ENCODE measurements around the gene BARD1. TPM values are rescaled to one million over a fixed set of nuclear protein-coding genes. Genes with fewer than 3 reads are reported as not detected.
"Not testable (repeated sequence)": the region's sequence is repeated elsewhere in the genome, so short reads cannot be mapped to it uniquely, and the experiment has no call there.

Gene BARD1
- total and polyA plus RNA-seq, 8 donors = 11.3 to 20.5 (median 14.1) TPM

DNA sequence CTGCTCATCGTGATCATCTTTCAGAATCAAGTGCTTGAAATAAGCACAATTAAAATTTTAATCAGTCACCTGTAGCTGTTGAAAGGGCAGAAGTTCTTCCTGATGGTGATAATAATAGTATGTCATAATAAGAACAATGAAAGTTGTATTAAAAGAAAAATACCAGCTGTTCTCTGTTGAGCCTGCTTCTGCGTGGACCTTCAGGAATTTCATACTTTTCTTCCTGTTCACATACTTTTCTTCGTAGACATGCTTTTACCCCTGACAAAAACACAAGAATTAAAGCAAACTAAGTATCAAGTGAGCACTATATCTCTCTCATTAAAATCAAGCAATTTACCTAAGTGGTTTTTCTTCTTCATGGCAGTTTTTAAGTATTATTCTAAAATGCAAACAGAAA, 79.2 kb downstream of the BARD1 start:
- H3K27ac ChIP-seq = no peak overlapping the region
- ATAC-seq = no peak
- intact Hi-C loops (cut with DNase I) = no loop called here
- no peaks in the 10 kb centered on the region for H3K9me3 ChIP-seq
- peaks cover 0 to 33% of the 10 kb centered on the region in 2 donors for H3K36me3 ChIP-seq
- DNase-seq = no peak
- H3K27me3 ChIP-seq = no peaks in the 10 kb centered on the region
- TF ChIP-seq, protein P1, sequence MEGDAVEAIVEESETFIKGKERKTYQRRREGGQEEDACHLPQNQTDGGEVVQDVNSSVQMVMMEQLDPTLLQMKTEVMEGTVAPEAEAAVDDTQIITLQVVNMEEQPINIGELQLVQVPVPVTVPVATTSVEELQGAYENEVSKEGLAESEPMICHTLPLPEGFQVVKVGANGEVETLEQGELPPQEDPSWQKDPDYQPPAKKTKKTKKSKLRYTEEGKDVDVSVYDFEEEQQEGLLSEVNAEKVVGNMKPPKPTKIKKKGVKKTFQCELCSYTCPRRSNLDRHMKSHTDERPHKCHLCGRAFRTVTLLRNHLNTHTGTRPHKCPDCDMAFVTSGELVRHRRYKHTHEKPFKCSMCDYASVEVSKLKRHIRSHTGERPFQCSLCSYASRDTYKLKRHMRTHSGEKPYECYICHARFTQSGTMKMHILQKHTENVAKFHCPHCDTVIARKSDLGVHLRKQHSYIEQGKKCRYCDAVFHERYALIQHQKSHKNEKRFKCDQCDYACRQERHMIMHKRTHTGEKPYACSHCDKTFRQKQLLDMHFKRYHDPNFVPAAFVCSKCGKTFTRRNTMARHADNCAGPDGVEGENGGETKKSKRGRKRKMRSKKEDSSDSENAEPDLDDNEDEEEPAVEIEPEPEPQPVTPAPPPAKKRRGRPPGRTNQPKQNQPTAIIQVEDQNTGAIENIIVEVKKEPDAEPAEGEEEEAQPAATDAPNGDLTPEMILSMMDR (IDR thresholded peaks at IDR 0.05) = no peak
- H3K4me3 ChIP-seq = no peak overlapping the region
- H3K4me1 ChIP-seq = no peaks in the 10 kb centered on the region

DNA sequence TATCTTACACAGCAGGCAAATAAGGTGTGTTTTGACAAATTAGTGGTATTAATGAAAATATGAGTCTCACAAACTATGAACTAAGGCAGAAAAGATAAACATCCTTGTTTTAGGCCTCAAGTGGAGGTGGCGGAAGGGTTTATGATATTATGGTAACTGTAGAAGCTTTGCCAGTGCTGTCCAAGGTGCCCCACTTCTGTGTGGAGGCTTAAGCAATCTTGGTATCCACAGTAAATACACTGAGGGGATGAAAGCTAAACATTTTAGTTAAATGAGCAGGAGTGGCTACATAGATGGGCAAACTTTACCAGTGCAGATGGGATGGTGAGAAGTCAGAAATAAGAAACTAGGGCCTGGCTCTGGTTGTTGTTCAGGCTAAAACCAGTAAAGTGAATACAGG, 84.7 kb downstream of the BARD1 start:
- Histone ChIP-seq H3K9me3 (peaks cover 0 to 9% of the 10 kb centered on the region in 2 donors), H3K36me3 (peaks cover 0 to 28% of the 10 kb centered on the region in 2 donors), H3K27ac (no peak overlapping the region), H3K4me1 (no peaks in the 10 kb centered on the region), H3K4me3 (no peak overlapping the region), H3K27me3 (no peaks in the 10 kb centered on the region)
- ATAC-seq = no peak
- intact Hi-C loops (cut with DNase I) = no loop called here
- DNase-seq = no peak
- TF ChIP-seq, protein P1 (IDR thresholded peaks at IDR 0.05) = no peak

DNA sequence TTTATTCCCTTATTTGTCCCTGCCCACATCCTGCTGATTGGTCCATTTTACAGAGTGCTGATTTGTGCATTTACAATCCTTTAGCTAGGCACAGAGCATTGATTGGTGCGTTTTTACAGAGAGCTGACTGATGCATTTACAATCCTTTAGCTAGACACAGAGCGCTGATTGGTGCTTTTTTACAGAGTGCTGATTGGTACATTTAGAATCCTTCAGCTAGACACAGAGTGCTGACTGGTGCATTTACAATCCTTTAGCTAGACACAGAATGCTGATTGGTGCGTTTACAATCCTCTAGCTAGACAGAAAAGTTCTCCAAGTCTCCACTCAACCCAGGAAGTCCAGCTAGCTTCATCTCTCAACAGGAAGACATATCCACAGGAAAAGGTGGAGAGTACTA, 91.6 kb downstream of the BARD1 start:
- H3K4me1 ChIP-seq; ATAC-seq; H3K27me3 ChIP-seq; intact Hi-C loops (cut with DNase I); H3K27ac ChIP-seq; DNase-seq; H3K36me3 ChIP-seq; H3K4me3 ChIP-seq: not testable (repeated sequence)
- peaks cover 0 to 15% of the 10 kb centered on the region in 2 donors for H3K9me3 ChIP-seq

DNA sequence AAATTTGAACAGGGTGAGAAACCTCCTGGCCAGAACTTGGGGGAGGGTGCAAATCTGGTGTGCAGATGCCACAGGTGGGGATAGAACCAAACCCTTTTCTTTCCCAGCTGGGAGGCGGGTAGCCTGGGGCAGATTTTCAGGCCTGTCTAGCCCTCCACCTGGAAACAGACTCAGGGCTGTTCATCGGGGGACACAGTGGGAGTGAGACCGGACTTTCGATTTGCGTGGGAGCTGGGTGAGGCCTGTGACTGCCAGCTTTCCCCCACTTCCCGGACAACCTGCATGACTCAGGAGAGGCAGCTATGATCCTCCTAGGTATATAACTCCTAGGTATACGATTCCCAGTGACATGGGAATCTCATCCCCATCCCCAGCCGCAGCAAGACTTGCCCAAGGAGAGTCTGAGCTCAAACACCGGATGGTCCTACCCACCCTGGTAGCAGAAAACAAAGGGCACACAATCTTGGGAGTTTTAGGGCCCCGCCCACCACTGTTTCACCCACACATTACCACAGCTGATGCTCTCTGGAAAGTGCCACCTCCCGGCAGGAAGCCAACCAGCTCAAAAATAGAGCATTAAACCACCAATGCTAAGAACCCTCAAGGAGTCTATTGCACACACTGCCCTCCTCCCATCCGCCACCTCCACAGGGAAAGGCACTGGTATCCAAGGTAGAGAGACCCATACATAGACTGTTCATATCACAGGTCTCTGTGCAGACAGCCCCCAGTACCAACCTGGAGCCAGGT, 92.5 kb downstream of the BARD1 start:
- intact Hi-C loops (cut with DNase I) = no loop called here
- no peak for DNase-seq
- peaks cover 0 to 14% of the 10 kb centered on the region in 2 donors for H3K9me3 ChIP-seq
- H3K4me3 ChIP-seq = no peak overlapping the region
- no peaks in the 10 kb centered on the region for H3K27me3 ChIP-seq
- peaks cover 0 to 9% of the 10 kb centered on the region in 2 donors for H3K36me3 ChIP-seq
- TF ChIP-seq, protein P1 (IDR thresholded peaks at IDR 0.05) = no peak
- H3K4me1 ChIP-seq = no peaks in the 10 kb centered on the region
- ATAC-seq = no peak
- H3K27ac ChIP-seq = no peak overlapping the region

DNA sequence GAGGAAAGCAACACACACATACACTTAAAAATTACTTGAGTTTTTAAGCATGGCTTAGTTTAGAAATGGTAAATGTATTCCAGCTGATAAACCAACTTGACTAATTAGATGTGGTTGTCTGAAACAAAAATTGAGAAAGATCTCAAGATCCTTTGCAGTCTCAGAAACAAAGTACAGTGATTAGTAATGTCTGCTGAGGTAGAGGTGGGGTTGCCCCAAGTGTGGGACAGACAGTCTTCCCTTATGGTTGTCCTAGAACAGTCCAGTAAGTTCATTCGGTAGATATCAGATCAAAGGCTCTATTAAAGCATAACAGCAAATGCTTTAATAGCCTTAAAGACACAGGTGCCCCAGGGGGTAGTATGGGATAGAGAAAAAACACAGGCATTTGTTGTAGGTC, 94.5 kb downstream of the BARD1 start:
- TF ChIP-seq, protein P1 (IDR thresholded peaks at IDR 0.05) = no peak
- no peaks in the 10 kb centered on the region for H3K4me1 ChIP-seq
- peaks cover 0 to 6% of the 10 kb centered on the region in 2 donors for H3K9me3 ChIP-seq
- ATAC-seq (no peak), DNase-seq (no peak)
- H3K27me3 ChIP-seq = no peaks in the 10 kb centered on the region
- no peak overlapping the region for H3K27ac ChIP-seq
- H3K36me3 ChIP-seq = peaks cover 0 to 9% of the 10 kb centered on the region in 2 donors
- intact Hi-C loops (cut with DNase I) = no loop called here
- no peak overlapping the region for H3K4me3 ChIP-seq

Measured in left lung (tissue), 10 donors.